Measurements from ENCODE around the gene FSIP1.

The FSIP1 gene

GRCh38 chr15:39595338-39596221 lies 187.1 kb downstream of the FSIP1 start:
- no peak for DNase-seq
- H3K4me3 ChIP-seq (ENCODE audit: low read depth, low read length), result no peak overlapping the region
- H3K36me3 ChIP-seq, result no peaks in the 10 kb centered on the region
- no peaks in the 10 kb centered on the region for H3K4me1 ChIP-seq
- no peak for TF ChIP-seq CTCF (IDR thresholded peaks at IDR 0.05; ENCODE audit: low read depth, low read length)
- H3K27me3 ChIP-seq, result no peaks in the 10 kb centered on the region
- H3K9me3 ChIP-seq, result no peaks in the 10 kb centered on the region

- no peak for TF ChIP-seq CTCF (IDR thresholded peaks at IDR 0.05; ENCODE audit: low read depth, low read length)
- Histone ChIP-seq H3K36me3 (no peaks in the 10 kb centered on the region), H3K4me3 (ENCODE audit: low read depth, low read length) (no peak overlapping the region), H3K27me3 (no peaks in the 10 kb centered on the region), H3K4me1 (no peaks in the 10 kb centered on the region), H3K9me3 (no peaks in the 10 kb centered on the region)
- DNase-seq, result no peak
Observed at GRCh38 chr15:39594446-39595337, 187.9 kb downstream of the FSIP1 start.

GRCh38 chr15:39593656-39594445 lies 188.8 kb downstream of the FSIP1 start:
- no peak for DNase-seq
- H3K36me3 ChIP-seq, result no peaks in the 10 kb centered on the region
- no peak overlapping the region for H3K4me3 ChIP-seq (ENCODE audit: low read depth, low read length)

GRCh38 chr15:39593071-39593655 lies 189.5 kb downstream of the FSIP1 start:
- H3K27me3 ChIP-seq, result no peaks in the 10 kb centered on the region
- no peaks in the 10 kb centered on the region for H3K9me3 ChIP-seq
- no peak for DNase-seq
- no peak for TF ChIP-seq CTCF (IDR thresholded peaks at IDR 0.05; ENCODE audit: low read depth, low read length)
- H3K4me3 ChIP-seq (ENCODE audit: low read depth, low read length), result no peak overlapping the region
- H3K36me3 ChIP-seq, result no peaks in the 10 kb centered on the region
- H3K4me1 ChIP-seq, result no peaks in the 10 kb centered on the region

More at GRCh38 chr15:39593656-39594445, 188.8 kb downstream of the FSIP1 start:
- Histone ChIP-seq H3K9me3 (no peaks in the 10 kb centered on the region), H3K27me3 (no peaks in the 10 kb centered on the region), H3K4me1 (no peaks in the 10 kb centered on the region)
- TF ChIP-seq CTCF (IDR thresholded peaks at IDR 0.05; ENCODE audit: low read depth, low read length), result no peak

GRCh38 chr15:39592500-39592899 lies 190.1 kb downstream of the FSIP1 start:
- H3K4me3 ChIP-seq (ENCODE audit: low read depth, low read length), result no peak overlapping the region
- no peaks in the 10 kb centered on the region for H3K27me3 ChIP-seq

More at GRCh38 chr15:39592500-39592899, 190.1 kb downstream of the FSIP1 start:
- H3K36me3 ChIP-seq, result no peaks in the 10 kb centered on the region
- DNase-seq, result no peak
- no peak for TF ChIP-seq CTCF (IDR thresholded peaks at IDR 0.05; ENCODE audit: low read depth, low read length)
- no peaks in the 10 kb centered on the region for H3K9me3 ChIP-seq
- no peaks in the 10 kb centered on the region for H3K4me1 ChIP-seq
